Stomach smooth muscle (tissue), 2 donors: ENCODE data around the gene KAZN.

Experiments used
- H3K27ac ChIP-seq: one replicate; pipeline ENCODE4 v1.7.0; 2013; ENCODE audit warnings: mild to moderate bottlenecking, low read length, inconsistent platforms
- H3K27me3 ChIP-seq, 2 donors: one replicate each; pipeline ENCODE4 v1.7.0; 2013; ENCODE audit warnings: low read length in 2 of 2; ENCODE audit not compliant: insufficient read depth in 2 of 2, control insufficient read depth in 1 of 2
- H3K36me3 ChIP-seq, 2 donors: one replicate each; pipeline ENCODE4 v1.7.0; 2013; ENCODE audit warnings: low read length in 2 of 2; ENCODE audit not compliant: control insufficient read depth in 2 of 2, insufficient read depth in 2 of 2
- H3K4me1 ChIP-seq: one replicate; pipeline ENCODE4 v1.7.0; 2013; ENCODE audit warnings: low read length; ENCODE audit not compliant: control insufficient read depth, insufficient read depth
- H3K4me3 ChIP-seq, 2 donors: one replicate each; pipeline ENCODE4 v1.7.0; 2013; ENCODE audit warnings: low read length in 2 of 2
- H3K9ac ChIP-seq, 2 donors: one replicate each; pipeline ENCODE4 v1.7.0; 2013; ENCODE audit warnings: low read length in 2 of 2, mild to moderate bottlenecking in 1 of 2
- H3K9me3 ChIP-seq, 2 donors: one replicate each; pipeline ENCODE4 v1.7.0; 2013; ENCODE audit warnings: low read length in 2 of 2; ENCODE audit not compliant: control insufficient read depth in 2 of 2
- donor health status: healthy.
- donor health status: Pancreatic carcinoma.

The KAZN gene

GRCh38 chr1:14646973-14647372, 48.5 kb downstream of the KAZN start:
- H3K27me3 ChIP-seq, result no peaks in the 10 kb centered on the region
- H3K9ac ChIP-seq, result no peak overlapping the region
- H3K27ac ChIP-seq, result no peak overlapping the region
- no peaks in the 10 kb centered on the region for H3K36me3 ChIP-seq
- no peak overlapping the region for H3K4me3 ChIP-seq
- peaks cover 0 to 3% of the 10 kb centered on the region in 2 donors for H3K9me3 ChIP-seq
- no peaks in the 10 kb centered on the region for H3K4me1 ChIP-seq

GRCh38 chr1:14647777-14648176, 49.3 kb downstream of the KAZN start:
- Histone ChIP-seq H3K36me3 (no peaks in the 10 kb centered on the region), H3K27me3 (no peaks in the 10 kb centered on the region), H3K4me3 (no peak overlapping the region), H3K27ac (no peak overlapping the region), H3K9me3 (peaks cover 0 to 3% of the 10 kb centered on the region in 2 donors), H3K4me1 (no peaks in the 10 kb centered on the region), H3K9ac (no peak overlapping the region)

- Histone ChIP-seq H3K9me3 (no peaks in the 10 kb centered on the region), H3K27me3 (no peaks in the 10 kb centered on the region), H3K4me1 (no peaks in the 10 kb centered on the region), H3K27ac (no peak overlapping the region), H3K4me3 (no peak overlapping the region), H3K36me3 (no peaks in the 10 kb centered on the region), H3K9ac (no peak overlapping the region)
These were observed 49.9 kb downstream of the KAZN start for GRCh38 chr1:14648391-14648790.

GRCh38 chr1:14648896-14649855, 50.7 kb downstream of the KAZN start:
- Histone ChIP-seq H3K9me3 (no peaks in the 10 kb centered on the region), H3K27me3 (no peaks in the 10 kb centered on the region), H3K36me3 (no peaks in the 10 kb centered on the region), H3K4me1 (no peaks in the 10 kb centered on the region), H3K4me3 (no peak overlapping the region), H3K9ac (no peak overlapping the region), H3K27ac (no peak overlapping the region)

- Histone ChIP-seq H3K27ac (no peak overlapping the region), H3K27me3 (no peaks in the 10 kb centered on the region), H3K9ac (no peak overlapping the region), H3K4me1 (no peaks in the 10 kb centered on the region), H3K4me3 (no peak overlapping the region), H3K9me3 (no peaks in the 10 kb centered on the region), H3K36me3 (no peaks in the 10 kb centered on the region)
These were observed 51.5 kb downstream of the KAZN start for GRCh38 chr1:14649976-14650375.

- Histone ChIP-seq H3K4me1 (no peaks in the 10 kb centered on the region), H3K27ac (no peak overlapping the region), H3K9ac (no peak overlapping the region), H3K36me3 (no peaks in the 10 kb centered on the region), H3K27me3 (no peaks in the 10 kb centered on the region), H3K4me3 (no peak overlapping the region), H3K9me3 (no peaks in the 10 kb centered on the region)
These were observed 52.5 kb downstream of the KAZN start for GRCh38 chr1:14650951-14651350.

- Histone ChIP-seq H3K9ac (no peak overlapping the region), H3K4me1 (no peaks in the 10 kb centered on the region), H3K27ac (no peak overlapping the region), H3K9me3 (no peaks in the 10 kb centered on the region), H3K4me3 (no peak overlapping the region), H3K36me3 (no peaks in the 10 kb centered on the region), H3K27me3 (no peaks in the 10 kb centered on the region)
These were observed 54.4 kb downstream of the KAZN start for GRCh38 chr1:14652840-14653239.

GRCh38 chr1:14653461-14653960, 55.0 kb downstream of the KAZN start:
- no peaks in the 10 kb centered on the region for H3K36me3 ChIP-seq
- no peaks in the 10 kb centered on the region for H3K4me1 ChIP-seq
- no peak overlapping the region for H3K9ac ChIP-seq
- H3K27ac ChIP-seq, result no peak overlapping the region
- H3K9me3 ChIP-seq, result no peaks in the 10 kb centered on the region
- no peak overlapping the region for H3K4me3 ChIP-seq
- no peaks in the 10 kb centered on the region for H3K27me3 ChIP-seq

- Histone ChIP-seq H3K27me3 (no peaks in the 10 kb centered on the region), H3K9me3 (no peaks in the 10 kb centered on the region), H3K9ac (no peak overlapping the region), H3K36me3 (no peaks in the 10 kb centered on the region), H3K4me3 (no peak overlapping the region), H3K27ac (no peak overlapping the region), H3K4me1 (no peaks in the 10 kb centered on the region)
These were observed 56.1 kb downstream of the KAZN start for GRCh38 chr1:14654554-14654953.

- Histone ChIP-seq H3K4me3 (no peak overlapping the region), H3K4me1 (no peaks in the 10 kb centered on the region), H3K27ac (no peak overlapping the region), H3K36me3 (no peaks in the 10 kb centered on the region), H3K27me3 (no peaks in the 10 kb centered on the region), H3K9ac (no peak overlapping the region), H3K9me3 (no peaks in the 10 kb centered on the region)
These were observed 56.9 kb downstream of the KAZN start for GRCh38 chr1:14655385-14655784.

- no peaks in the 10 kb centered on the region for H3K27me3 ChIP-seq
- H3K4me3 ChIP-seq, result no peak overlapping the region
- no peaks in the 10 kb centered on the region for H3K9me3 ChIP-seq
- no peak overlapping the region for H3K27ac ChIP-seq
- H3K36me3 ChIP-seq, result no peaks in the 10 kb centered on the region
- no peaks in the 10 kb centered on the region for H3K4me1 ChIP-seq
- no peak overlapping the region for H3K9ac ChIP-seq
These were observed 58.0 kb downstream of the KAZN start for GRCh38 chr1:14656384-14656937.
